ENCODE data around the gene OSBPL5. TPM values are rescaled to one million over a fixed set of nuclear protein-coding genes. Genes with fewer than 3 reads are reported as not detected.

Gene OSBPL5
- total and polyA plus RNA-seq, 8 donors, result 8.6 to 127 (median 25.2) TPM

- Histone ChIP-seq H3K27me3 (no peaks in the 10 kb centered on the region), H3K27ac (peak overlapping the region in 2 of 5 donors; percentile 43 to 56), H3K36me3 (peaks cover 58 to 93% (median 87%) of the 10 kb centered on the region in 4 donors), H3K4me1 (peaks cover 12 to 40% (median 14%) of the 10 kb centered on the region in 4 donors), H3K9me3 (no peaks in the 10 kb centered on the region), H3K4me3 (no peak overlapping the region)
- 78 to 82% (median 81%) methylated on average over 12 of the region's 12 CpGs for WGBS, 5 donors
- TF ChIP-seq EP300 (IDR thresholded peaks at IDR 0.05), result no peak
- no peak for TF ChIP-seq POLR2AphosphoS5 (IDR thresholded peaks at IDR 0.05)
- TF ChIP-seq CTCF (IDR thresholded peaks at IDR 0.05), result no peak
- TF ChIP-seq POLR2A (IDR thresholded peaks at IDR 0.05), result no peak
- DNase-seq, result no peak
- intact Hi-C loops (cut with DNase I; ENCODE audit: low total_unique reads), result loop anchor here (5.0 kb wide), 1 partner anchor 54 kb away; no protein-coding TSS in a partner anchor
Observed at GRCh38 chr11:3037945-3038271, 127.2 kb downstream of the OSBPL5 start.

Small RNA genes lying within 50 kb of the gene (small RNA-seq; reads per million reads assigned to genes)
- gene RNU1-91P, result 0 reads per million in 4 donors

Other genes starting within 250 kb of the OSBPL5 start
- 10 to 100 TPM in 1 of 5 donors, 1 to 10 TPM in 1, not detected in 3; 3.1 to 34.2 TPM for gene PHLDA2, start 235.9 kb downstream of the OSBPL5 start, total RNA-seq
- 10 to 100 TPM; 19.7 to 32.7 (median 25.5) TPM for gene PHLDA2, start 235.9 kb downstream of the OSBPL5 start, polyA plus RNA-seq
- gene NAP1L4, start 173.0 kb downstream of the OSBPL5 start, total RNA-seq, result 100 to 1,000 TPM in 4 of 5 donors, 10 to 100 TPM in 1; 80.5 to 438 (median 181) TPM
- gene NAP1L4, start 173.0 kb downstream of the OSBPL5 start, polyA plus RNA-seq, result 10 to 100 TPM; 61.3 to 82.7 (median 77.5) TPM
- 10 to 100 TPM; 28.6 to 54.2 (median 42.6) TPM for gene CARS1, start 107.9 kb downstream of the OSBPL5 start, total RNA-seq
- 10 to 100 TPM; 25.2 to 44.9 (median 35.7) TPM for gene CARS1, start 107.9 kb downstream of the OSBPL5 start, polyA plus RNA-seq
- not detected for gene MRGPRG, start 53.5 kb upstream of the OSBPL5 start, total RNA-seq
- not detected for gene MRGPRG, start 53.5 kb upstream of the OSBPL5 start, polyA plus RNA-seq
- gene MRGPRE, start 67.1 kb upstream of the OSBPL5 start, total RNA-seq, result not detected
- gene MRGPRE, start 67.1 kb upstream of the OSBPL5 start, polyA plus RNA-seq, result not detected
- 10 to 100 TPM; 10.4 to 35.2 (median 18.7) TPM for gene ZNF195, start 213.8 kb upstream of the OSBPL5 start, total RNA-seq
- 10 to 100 TPM; 10.8 to 12.7 (median 12.7) TPM for gene ZNF195, start 213.8 kb upstream of the OSBPL5 start, polyA plus RNA-seq

Data from stomach (tissue), 9 donors.